NCI-H2171 (cell line): ENCODE measurements around the gene AKAP8.
"Not testable (repeated sequence)": the region's sequence is repeated elsewhere in the genome, so short reads cannot be mapped to it uniquely, and the experiment has no call there.

Source experiments
- DNase-seq: peaks from one replicate; lab custom pipeline; 2025; lab: John Stamatoyannopoulos, UW

AKAP8 gene

GRCh38 chr19:15379083-15379998 lies at the start of gene AKAP8:
Gene AKAP8 (minus strand): TSS chr19:15379787. CDS start chr19:15379731, 56 bp downstream.
- DNase-seq, result peak; percentile 97

DNA sequence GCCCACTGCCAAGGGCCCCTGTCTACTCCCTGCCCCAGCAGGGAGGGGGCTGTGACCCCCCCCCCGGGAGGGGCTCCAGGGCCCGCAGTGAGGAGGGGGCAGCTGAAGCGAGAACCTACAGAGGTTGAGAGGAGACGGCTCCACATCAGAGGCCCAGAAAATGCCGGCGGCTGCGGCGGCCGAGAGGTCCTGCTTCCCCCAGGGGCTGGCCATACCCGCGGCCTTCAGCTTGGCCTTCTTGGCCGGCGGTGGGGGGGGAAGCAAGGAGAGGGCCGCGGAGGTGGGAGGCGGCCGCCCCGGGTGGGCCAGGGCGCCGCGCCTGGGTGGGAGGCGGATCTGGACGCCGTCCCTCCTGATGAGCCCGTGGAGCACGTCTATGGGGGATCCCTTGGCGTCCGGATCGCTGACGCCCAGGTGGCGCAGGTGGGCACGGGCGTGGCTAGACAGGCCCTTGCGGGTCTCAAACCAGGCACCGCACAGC lies 48.4 kb upstream of the AKAP8 start:
- no peak for DNase-seq

DNA sequence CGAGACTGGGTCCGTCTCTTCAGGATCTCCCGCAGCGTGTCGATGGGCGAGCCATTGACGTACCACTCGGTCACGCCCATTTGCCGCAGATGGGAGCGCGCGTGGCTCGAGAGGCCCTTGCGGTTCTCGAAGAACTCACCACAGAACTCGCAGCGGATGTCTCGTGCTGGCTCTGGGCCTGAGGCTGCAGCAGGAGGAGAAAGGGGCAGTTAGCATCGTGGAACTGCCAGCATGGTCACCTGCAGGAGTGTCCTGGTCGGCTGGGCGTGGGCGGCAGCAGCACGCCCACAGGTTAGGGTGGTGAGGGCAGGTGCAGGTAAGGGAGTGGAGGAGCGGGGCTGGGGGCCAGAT lies 47.7 kb upstream of the AKAP8 start:
- no peak for DNase-seq

GRCh38 chr19:15426485-15427349 lies 47.1 kb upstream of the AKAP8 start:
- no peak for DNase-seq

GRCh38 chr19:15425321-15425950 lies 45.8 kb upstream of the AKAP8 start:
- DNase-seq, result no peak

DNA sequence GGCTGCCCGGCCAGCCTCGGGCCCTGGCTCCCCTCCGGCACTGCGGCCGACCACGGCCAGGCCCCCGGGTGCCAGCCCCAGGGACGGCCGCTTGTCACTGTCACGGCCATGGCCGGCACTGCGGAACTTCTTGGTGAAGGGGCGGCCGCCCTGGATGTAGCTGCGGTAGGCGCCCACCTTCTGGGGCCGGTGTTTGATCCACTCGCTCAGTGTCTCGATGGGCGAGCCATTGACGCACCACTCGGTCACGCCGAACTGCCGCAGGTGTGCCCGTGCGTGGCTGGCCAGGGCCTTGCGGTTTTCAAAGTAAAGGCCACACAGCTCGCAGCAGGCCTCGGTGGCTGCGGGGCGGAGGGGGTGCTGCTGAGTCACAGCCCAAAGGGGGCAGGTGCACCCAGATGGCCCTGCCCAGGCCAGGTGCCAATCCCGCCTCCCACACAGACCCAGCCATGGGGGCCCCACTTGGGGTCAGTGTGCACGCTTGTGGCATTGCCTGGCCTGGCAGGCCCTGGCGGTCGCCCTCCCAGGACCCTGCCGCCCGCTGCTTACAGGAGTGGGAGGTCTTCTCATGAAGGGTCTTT lies 45.2 kb upstream of the AKAP8 start:
- no peak for DNase-seq

DNA sequence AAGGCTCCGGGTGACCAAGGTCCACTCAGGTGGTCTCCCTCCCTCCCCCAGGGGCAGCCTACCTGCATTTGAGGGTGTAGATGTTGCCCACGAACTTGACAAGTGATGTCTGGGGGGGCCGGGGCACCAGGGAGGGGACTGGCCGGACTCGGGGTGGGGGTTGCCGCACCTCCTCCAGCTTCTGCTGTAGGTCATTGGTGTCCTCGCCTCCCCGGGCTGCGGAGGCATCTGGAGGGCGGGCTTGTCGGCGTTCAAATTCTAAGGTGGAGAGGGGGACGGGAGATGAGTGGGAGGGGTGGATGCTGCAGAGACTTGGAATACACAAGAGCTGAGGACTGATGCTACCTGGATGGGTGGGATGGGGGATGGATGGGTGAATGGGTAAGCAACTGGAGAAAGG lies 44.5 kb upstream of the AKAP8 start:
- DNase-seq, result no peak

- no peak for DNase-seq
Observed at GRCh38 chr19:15423130-15423529, 43.5 kb upstream of the AKAP8 start.

DNA sequence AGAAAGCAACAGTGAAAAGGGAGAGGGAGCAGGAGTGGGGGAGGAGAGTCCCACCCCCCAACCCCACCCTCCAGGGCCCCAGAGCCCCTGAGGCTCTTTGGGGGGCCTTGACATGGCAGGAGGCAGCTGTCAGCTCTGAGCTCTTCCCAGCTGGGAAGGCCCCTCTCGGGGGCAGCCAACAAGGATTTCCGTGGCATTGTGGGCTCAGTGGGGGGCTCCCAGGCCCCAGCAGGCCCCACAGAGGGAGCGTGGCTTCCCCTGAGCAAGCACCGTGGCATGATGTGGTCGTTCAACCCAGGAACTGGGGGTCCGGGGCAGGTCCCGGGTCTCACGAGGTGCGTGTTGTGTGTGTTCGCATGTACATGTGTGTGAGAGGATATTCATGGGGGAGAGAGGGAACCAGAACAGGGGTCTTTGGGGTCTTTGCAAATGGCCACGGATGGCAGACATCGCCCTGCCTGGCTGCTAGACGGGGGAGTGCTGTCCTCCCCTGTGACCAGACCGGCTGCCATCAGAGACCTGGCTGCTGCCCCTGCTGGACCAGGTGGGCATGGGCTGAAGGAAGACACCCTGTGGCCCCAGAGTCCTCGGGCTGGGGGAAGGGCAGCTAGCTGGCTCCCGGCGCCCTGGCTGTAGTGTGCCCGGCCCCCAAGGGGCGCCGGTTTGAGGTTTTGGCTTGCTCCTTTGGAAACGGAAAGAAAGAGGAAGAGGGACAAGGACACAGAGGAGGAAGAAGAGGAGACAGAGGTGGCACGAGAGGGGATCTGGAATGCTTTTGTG lies 42.9 kb upstream of the AKAP8 start:
- no peak for DNase-seq

DNA sequence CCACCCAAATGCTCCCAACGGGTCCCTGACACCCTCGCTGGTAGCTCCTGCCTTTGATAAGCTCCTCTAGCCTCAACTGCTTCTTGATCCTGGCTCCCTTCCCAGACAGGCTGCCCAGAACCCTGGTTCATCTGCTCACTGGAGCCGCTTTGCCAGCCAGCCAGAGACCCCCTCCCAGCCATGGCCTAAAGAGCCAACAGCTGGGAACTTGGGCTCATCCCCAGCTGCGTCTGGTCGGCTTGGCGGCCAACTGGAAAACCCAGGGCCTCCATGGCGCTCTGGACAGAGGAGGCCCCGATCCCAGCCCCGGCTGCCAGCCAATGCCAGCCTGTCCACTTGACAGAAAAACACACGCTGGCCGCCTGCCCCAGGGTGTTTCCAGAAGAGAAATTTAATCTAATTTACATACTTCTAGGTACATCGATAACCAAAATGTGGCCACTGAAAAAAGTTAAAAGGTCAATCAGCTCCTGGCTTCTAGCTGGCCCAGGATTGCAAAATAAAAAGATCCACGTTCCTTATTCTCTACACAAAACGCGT lies 42.2 kb upstream of the AKAP8 start:
- no peak for DNase-seq

DNA sequence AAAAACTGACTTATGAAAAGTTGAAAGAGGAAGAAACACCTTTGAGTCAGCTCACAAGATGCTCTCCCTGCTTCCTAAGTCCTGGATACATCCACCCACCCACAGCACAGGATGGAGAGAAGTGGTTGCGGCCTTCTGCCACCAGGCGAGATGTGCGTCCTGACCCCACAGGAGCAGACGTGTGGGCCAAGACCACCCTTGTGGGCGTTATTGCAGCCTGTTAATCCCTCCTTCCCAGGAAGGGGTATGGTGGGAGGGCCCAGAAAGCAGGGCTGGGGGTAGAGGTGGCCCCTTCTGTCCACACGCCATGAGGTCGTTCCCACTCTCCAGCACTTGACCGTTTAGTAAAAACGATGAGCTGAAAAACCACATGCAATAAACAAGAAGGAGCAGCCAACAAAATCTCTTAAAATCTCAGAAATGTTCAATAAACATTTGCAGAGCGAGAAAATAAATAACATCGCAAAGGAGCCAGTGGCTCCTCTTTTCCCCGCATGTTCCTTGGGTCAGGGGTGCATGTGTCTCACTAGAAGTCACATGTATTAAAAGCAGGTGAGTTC lies 41.6 kb upstream of the AKAP8 start:
- DNase-seq, result no peak

- no peak for DNase-seq
Observed at GRCh38 chr19:15419413-15420025, 39.9 kb upstream of the AKAP8 start.

- peak; percentile 99 for DNase-seq
Observed at GRCh38 chr19:15418579-15419412, 39.2 kb upstream of the AKAP8 start, which contains the start of gene AKAP8L. Gene AKAP8L (minus strand): TSS chr19:15418988. CDS start chr19:15418923, 65 bp downstream.

DNA sequence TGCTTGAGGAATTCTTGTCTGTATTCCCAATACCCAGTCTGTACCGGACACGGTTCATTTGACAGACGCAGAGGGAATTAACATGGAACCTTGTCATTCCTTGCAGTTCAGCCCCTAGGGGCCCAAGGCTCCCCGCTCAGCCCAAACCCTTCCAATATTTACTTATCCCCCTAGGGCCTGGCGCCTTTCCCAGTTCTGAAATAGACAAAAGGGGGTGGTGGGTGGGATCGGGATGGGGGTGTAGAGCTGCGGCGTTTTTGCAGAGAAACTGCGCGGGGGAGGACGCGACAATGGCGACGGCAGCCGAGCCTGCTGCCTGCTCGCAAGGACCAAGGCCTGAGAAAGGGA lies 38.6 kb upstream of the AKAP8 start:
- DNase-seq, result peak; percentile 43

DNA sequence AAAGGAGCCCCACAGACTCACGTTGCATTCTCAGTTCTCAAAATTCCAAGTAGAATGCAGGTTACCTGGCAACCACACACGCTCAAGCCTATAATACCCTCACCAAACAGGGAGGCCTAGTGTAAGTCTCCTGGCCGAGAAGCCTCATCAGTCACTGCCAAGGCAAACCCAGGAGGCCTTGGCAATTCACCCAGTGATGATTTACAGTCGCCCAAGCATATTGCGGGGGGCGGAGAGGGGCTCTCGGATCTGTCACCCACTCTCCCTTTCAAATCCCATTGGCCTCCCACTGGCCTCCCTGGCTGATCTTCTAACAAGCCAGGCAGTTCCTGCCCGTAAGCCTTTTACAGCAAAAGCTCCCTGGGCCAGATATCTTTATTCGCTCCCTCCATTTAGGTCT lies 38.1 kb upstream of the AKAP8 start:
- no peak for DNase-seq

DNA sequence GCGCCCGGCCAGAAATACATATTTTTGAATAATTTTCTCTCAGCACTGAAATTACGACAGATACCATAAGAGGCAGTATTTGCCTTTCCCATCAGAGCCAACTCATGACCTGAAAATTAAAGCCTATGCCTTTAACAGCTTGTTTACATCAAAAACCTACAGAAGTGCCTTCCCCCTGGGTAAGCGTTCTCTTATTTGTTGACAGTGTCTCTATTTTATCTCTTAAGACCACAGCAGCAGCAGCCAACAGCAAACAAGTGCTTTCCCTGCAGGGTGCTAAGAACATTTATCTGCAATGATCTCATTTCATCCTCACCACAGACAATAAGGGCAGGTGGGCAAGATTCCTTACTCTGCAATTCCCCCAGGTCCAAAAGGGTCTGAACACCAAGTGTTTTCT lies 33.2 kb upstream of the AKAP8 start:
- DNase-seq, result no peak

DNA sequence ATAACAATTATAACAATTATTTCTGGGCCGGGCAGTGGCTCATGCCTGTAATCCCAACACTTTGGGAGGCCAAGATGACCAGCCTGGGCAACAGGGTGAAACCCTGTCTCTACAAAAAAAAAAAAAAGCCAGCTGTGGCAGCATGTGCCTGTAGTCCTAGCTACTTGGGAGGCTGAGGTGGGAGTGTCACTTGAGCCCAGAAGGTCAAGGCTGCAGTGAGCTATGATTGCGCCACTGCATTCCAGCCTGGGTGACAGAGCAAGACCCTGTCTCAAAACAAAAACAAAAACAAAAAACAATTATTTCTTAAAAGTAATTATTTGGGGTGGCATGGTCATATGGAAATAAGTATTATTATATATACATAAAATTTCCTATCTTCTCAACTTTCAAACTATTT lies 31.8 kb upstream of the AKAP8 start:
- not testable (repeated sequence) for DNase-seq

GRCh38 chr19:15404780-15405211 lies 25.2 kb upstream of the AKAP8 start:
- no peak for DNase-seq

DNA sequence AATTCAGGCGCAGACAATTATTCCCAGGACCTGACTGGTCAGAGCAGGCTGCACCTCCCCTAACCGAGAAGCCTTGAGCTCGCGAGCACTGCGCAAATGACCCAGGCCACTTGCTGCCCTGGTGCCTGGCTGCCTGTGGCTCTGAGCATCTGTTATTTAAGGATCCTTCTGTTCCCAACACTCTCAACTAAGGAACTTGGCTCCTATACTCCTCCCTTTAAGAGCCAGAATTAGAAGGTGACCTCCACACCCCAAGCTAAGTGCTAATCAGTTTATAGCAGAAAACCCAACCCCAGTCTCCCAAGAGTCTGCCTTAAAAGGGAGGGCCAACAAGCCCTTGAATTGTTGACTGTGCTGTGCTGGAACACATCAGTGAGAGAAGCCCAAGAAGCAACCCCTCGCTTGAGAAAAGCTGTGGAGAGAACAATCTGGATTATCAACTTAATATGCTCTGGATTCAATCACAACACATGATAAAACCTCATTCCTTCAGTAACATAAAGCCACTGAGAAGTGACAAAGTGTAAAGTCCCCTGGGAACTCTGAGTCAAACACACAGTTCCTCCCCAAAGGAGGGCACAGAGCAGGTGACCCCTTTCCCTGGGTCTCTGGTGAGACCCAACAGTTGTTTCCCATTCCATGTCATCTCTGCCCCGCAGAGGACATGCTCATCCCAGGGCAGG lies 24.7 kb upstream of the AKAP8 start:
- DNase-seq, result no peak
